Neutrophil (primary cell): ENCODE measurements around the gene SSNA1.

Source experiments
- H3K27ac ChIP-seq: fragments of 200-600 bp; sonication (generic); 2 replicates; pipeline ENCODE4 v1.5.1; 2016; ENCODE audit warnings: mild to moderate bottlenecking, moderate library complexity
- H3K27me3 ChIP-seq: fragments of 200-600 bp; sonication (generic); 2 replicates; pipeline ENCODE4 v1.6.0; 2016; ENCODE audit warnings: mild to moderate bottlenecking
- H3K36me3 ChIP-seq: fragments of 200-600 bp; sonication (generic); 2 replicates; pipeline ENCODE4 v1.5.1; 2017
- H3K4me1 ChIP-seq, 2 experiments: fragments of 200-600 bp in 1 of 2; sonication (generic) in 1 of 2; 1 replicate in 1 of 2; 2 replicates in 1 of 2; pipeline versions ENCODE4 v1.5.1 to v1.6.1; 2013 to 2016; ENCODE audit warnings: low read depth in 1 of 2, low read length in 1 of 2, mild to moderate bottlenecking in 1 of 2, moderate library complexity in 1 of 2; ENCODE audit not compliant: control insufficient read depth in 1 of 2, insufficient read depth in 1 of 2
- H3K4me3 ChIP-seq, 2 experiments: fragments of 200-600 bp in 1 of 2; sonication (generic) in 1 of 2; 1 replicate in 1 of 2; 2 replicates in 1 of 2; pipeline ENCODE4 v1.5.1; 2013 to 2016; ENCODE audit warnings: low read depth in 1 of 2, low read length in 1 of 2, mild to moderate bottlenecking in 1 of 2, moderate library complexity in 1 of 2
- H3K9me3 ChIP-seq: fragments of 200-600 bp; sonication (generic); 2 replicates; pipeline ENCODE4 v1.5.1; 2016
- CTCF ChIP-seq: fragments of 200-600 bp; sonication (generic); IDR thresholded peaks from 2 replicates; pipeline ENCODE4 v1.5.1; 2016; ENCODE audit warnings: antibody characterized with exemption

Gene SSNA1

DNA sequence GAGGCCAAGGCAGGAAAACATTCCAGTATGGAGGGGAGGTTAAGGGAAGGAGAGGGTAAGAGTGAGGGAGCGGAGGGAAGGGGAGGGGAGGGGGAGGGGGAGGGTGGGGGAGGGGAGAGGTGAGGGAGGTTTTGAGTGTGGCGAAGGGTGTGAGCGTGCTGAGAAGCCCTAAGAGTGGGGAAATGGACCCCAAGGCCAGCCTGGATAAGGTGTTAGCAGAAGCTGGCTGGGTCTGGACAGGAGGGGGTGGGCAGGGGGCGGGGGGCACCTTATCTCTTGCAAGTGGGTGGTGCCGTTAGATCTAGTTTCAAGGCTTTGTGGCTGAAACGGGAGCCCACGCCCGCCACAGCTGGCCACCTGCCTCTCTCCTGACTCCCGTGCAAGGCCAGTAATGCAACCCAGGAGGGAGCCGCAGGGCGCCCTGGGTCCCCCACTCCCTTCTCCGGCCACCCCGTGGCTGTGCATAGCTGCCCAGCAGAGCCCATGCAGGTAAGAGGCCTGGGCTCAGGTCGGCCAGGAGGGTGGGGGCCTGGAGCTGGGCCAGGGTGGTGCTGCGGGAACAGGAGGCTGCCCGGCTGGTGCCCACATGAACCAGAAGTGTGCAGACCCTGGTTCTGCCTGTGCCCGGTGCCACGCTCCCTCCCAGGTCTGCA lies 39.5 kb downstream of the SSNA1 start:
- H3K27ac ChIP-seq = no peak overlapping the region
- H3K36me3 ChIP-seq = no peaks in the 10 kb centered on the region
- TF ChIP-seq CTCF = no peak
- no peaks in the 10 kb centered on the region for H3K9me3 ChIP-seq
- peaks cover 7 to 16% of the 10 kb centered on the region in 2 experiments for H3K4me1 ChIP-seq
- H3K4me3 ChIP-seq = no peak overlapping the region
- peaks cover 70% of the 10 kb centered on the region for H3K27me3 ChIP-seq

DNA sequence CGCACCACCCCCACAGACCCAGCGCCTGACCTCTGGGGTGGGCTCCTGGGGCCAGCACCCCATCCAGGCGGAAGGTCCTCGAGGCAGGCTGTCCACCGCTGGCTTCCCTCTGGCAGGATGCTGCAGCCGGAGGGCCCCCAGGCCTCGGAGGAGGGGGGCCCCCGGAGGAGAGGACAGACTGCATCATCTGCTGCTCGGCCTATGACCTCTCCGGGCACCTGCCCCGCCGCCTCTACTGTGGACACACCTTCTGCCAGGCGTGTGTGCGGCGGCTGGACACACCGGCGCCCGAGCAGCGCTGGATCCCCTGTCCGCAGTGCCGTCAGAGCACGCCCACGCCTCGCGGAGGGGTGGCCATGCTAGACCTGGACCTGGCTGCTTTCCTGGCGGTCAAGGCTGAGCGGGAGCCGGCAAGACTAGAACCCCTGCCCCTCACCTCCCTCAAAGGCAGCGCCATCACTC lies 40.1 kb downstream of the SSNA1 start:
- Histone ChIP-seq H3K36me3 (no peaks in the 10 kb centered on the region), H3K27ac (no peak overlapping the region), H3K4me3 (no peak overlapping the region), H3K4me1 (peaks cover 5 to 12% of the 10 kb centered on the region in 2 experiments), H3K9me3 (no peaks in the 10 kb centered on the region), H3K27me3 (peaks cover 72% of the 10 kb centered on the region)
- no peak for TF ChIP-seq CTCF

GRCh38 chr9:137228968-137229896 lies 40.8 kb downstream of the SSNA1 start:
- H3K4me3 ChIP-seq = no peak overlapping the region
- H3K4me1 ChIP-seq = peaks cover 0 to 6% of the 10 kb centered on the region in 2 experiments
- H3K27me3 ChIP-seq = peaks cover 79% of the 10 kb centered on the region
- no peak overlapping the region for H3K27ac ChIP-seq
- no peaks in the 10 kb centered on the region for H3K36me3 ChIP-seq
- TF ChIP-seq CTCF = no peak
- H3K9me3 ChIP-seq = no peaks in the 10 kb centered on the region

DNA sequence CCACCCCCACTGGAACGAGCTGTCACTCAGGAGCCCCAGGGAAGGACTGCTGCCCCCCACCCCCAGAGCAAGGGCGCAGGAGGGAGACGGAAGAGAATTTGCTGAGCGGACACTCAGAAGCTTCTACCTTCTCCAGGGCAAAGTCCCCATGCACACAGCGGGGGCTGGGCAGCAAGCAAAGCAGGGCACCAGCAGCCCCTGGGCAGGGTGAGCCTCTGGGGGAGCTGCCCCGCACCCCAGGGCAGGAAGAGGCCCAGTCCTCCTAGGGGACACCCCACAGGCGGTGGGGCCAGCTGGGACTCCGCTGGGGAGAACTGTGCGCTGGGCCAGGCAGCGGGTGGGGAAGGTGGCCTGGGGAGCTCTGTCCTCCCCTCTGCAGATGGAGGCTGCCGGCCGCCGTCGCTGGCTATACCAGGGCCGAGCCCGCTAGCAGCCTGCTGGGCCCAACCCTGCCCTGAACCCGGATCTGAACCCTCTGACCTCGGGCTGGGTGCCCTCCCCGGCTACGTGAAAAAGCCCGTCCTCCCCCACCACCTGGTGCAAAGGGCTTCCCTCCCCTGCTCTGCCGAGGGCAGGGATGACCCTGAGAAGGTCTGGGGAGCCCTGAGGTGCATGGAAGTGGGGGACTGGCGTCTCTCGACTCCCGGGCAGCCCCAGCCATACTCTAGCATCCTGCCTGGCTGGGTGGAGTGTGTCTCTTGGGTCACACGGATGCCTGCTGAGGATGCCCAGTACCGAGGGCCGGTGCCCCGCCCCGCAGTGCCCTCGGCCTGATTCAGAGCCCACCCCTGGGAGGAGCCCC lies 41.6 kb downstream of the SSNA1 start:
- no peaks in the 10 kb centered on the region for H3K4me1 ChIP-seq
- H3K27me3 ChIP-seq = peaks cover 79% of the 10 kb centered on the region
- no peak overlapping the region for H3K4me3 ChIP-seq
- no peak for TF ChIP-seq CTCF
- no peaks in the 10 kb centered on the region for H3K9me3 ChIP-seq
- no peak overlapping the region for H3K27ac ChIP-seq
- H3K36me3 ChIP-seq = no peaks in the 10 kb centered on the region

GRCh38 chr9:137230705-137231371 lies 42.4 kb downstream of the SSNA1 start, which contains the start of gene SLC34A3:
Gene SLC34A3 (plus strand): TSS chr9:137230901. CDS start chr9:137231703, 802 bp downstream.
- Histone ChIP-seq H3K9me3 (no peaks in the 10 kb centered on the region), H3K4me3 (no peak within 1 kb of the TSS), H3K27ac (no peak within 1 kb of the TSS), H3K4me1 (peaks cover 0 to 2% of the 10 kb centered on the region in 2 experiments), H3K36me3 (no peaks in the 10 kb centered on the region), H3K27me3 (peaks cover 79% of the 10 kb centered on the region)
- no peak for TF ChIP-seq CTCF
